H1 (cell line): ENCODE results near the gene TBC1D19. TPM values are rescaled to one million over a fixed set of nuclear protein-coding genes. Genes with fewer than 3 reads are reported as not detected.

ENCODE experiments used
- CTCF ChIA-PET: fragments of 300-600 bp; sonication (Branson Sonifier 250); formaldehyde crosslinking; loops from one replicate; lab custom pipeline; 2021; ENCODE audit not compliant: partially characterized antibody; lab: Charles Lee
- POLR2A ChIA-PET: fragments of 300-600 bp; sonication (Branson Sonifier 250); formaldehyde crosslinking; loops from one replicate; lab custom pipeline; 2021; ENCODE audit warnings: inconsistent platforms; ENCODE audit not compliant: partially characterized antibody; lab: Charles Lee
- DNase-seq, 2 experiments: peaks; one replicate each; pipeline versions ENCODE4 v3.0.0 to v3.0.0-alpha.2; 2010 to 2022; ENCODE audit warnings: low spot score in 2 of 2, low read depth in 1 of 2, mixed read lengths in 1 of 2
- FAIRE-seq: peaks from 2 replicates; lab custom pipeline; 2011; peaks lifted over from hg19 to GRCh38; lab: Jason Lieb, UNC
- H2AFZ ChIP-seq: 2 replicates; pipeline ENCODE4 v1.8.1; 2012; ENCODE audit warnings: low read length, inconsistent platforms
- H2AK5ac ChIP-seq: 2 replicates; pipeline ENCODE4 v1.6.1; 2013; ENCODE audit warnings: low read depth, low read length
- H2BK120ac ChIP-seq: replicated peaks from 2 replicates; pipeline ENCODE3; 2013; ENCODE audit warnings: low read depth, low read length, inconsistent platforms
- H2BK12ac ChIP-seq: 2 replicates; pipeline ENCODE4 v1.6.1; 2013; ENCODE audit warnings: low read depth, low read length
- H2BK15ac ChIP-seq: 2 replicates; pipeline ENCODE4 v1.6.1; 2013; ENCODE audit warnings: low read length
- H2BK20ac ChIP-seq: 2 replicates; pipeline ENCODE4 v1.6.1; 2013; ENCODE audit warnings: low read length
- H2BK5ac ChIP-seq: 2 replicates; pipeline ENCODE4 v1.6.1; 2013; ENCODE audit warnings: low read depth, low read length
- H3K14ac ChIP-seq: 2 replicates; pipeline ENCODE4 v1.6.1; 2013; ENCODE audit warnings: inconsistent platforms; ENCODE audit not compliant: insufficient read length
- H3K18ac ChIP-seq: 2 replicates; pipeline ENCODE4 v1.6.1; 2013; ENCODE audit warnings: low read length; ENCODE audit errors: extremely low read depth
- H3K23ac ChIP-seq: 2 replicates; pipeline ENCODE4 v1.6.1; 2013; ENCODE audit warnings: inconsistent platforms; ENCODE audit not compliant: insufficient read length
- H3K23me2 ChIP-seq: 2 replicates; pipeline ENCODE4 v1.6.1; 2013; ENCODE audit warnings: low read depth, low read length
- H3K27ac ChIP-seq: 2 replicates; pipeline ENCODE4 v1.6.1; 2011; ENCODE audit warnings: low read depth, low read length, inconsistent platforms
- H3K27me3 ChIP-seq, 4 experiments: replicated peaks in 1 of 4; 1 replicate in 1 of 4; 2 replicates in 3 of 4; pipeline versions ENCODE4 v1.6.1 to v1.8.1; 2011 to 2013; ENCODE audit warnings: low read length in 3 of 4, mild to moderate bottlenecking in 3 of 4, inconsistent platforms in 2 of 4, mixed read lengths in 2 of 4, moderate library complexity in 1 of 4; ENCODE audit not compliant: control insufficient read depth in 3 of 4, insufficient read depth in 3 of 4; ENCODE audit errors: extremely low read depth in 1 of 4
- H3K36me3 ChIP-seq, 4 experiments: 2 replicates each; pipeline versions ENCODE4 v1.6.1 to v1.8.1; 2011 to 2013; ENCODE audit warnings: mild to moderate bottlenecking in 4 of 4, low read length in 3 of 4, moderate library complexity in 2 of 4, control low read depth in 1 of 4, inconsistent platforms in 1 of 4; ENCODE audit not compliant: insufficient read depth in 4 of 4, control insufficient read depth in 2 of 4
- H3K4ac ChIP-seq: replicated peaks from 2 replicates; pipeline ENCODE3; 2013; ENCODE audit warnings: low read length, low read depth, mixed read lengths, inconsistent platforms; ENCODE audit not compliant: insufficient read length
- H3K4me1 ChIP-seq, 4 experiments: replicated peaks in 1 of 4; 1 replicate in 1 of 4; 2 replicates in 3 of 4; pipeline versions ENCODE4 v1.6.1 to v1.8.1; 2011 to 2013; ENCODE audit warnings: low read length in 3 of 4, inconsistent platforms in 2 of 4, mixed read lengths in 1 of 4; ENCODE audit not compliant: insufficient read depth in 4 of 4, control insufficient read depth in 3 of 4
- H3K4me2 ChIP-seq, 2 experiments: 2 replicates each; pipeline versions ENCODE4 v1.6.1 to v1.8.1; 2011 to 2013; ENCODE audit warnings: low read depth in 2 of 2, low read length in 2 of 2, control low read depth in 1 of 2, inconsistent platforms in 1 of 2, mild to moderate bottlenecking in 1 of 2; ENCODE audit not compliant: insufficient read depth in 1 of 2
- H3K4me3 ChIP-seq, 4 experiments: fragments of 200-600, 300-600 bp in 1 of 4; sonication (generic), shearing (Covaris generic), sonication (Bioruptor Twin) in 1 of 4; 2 replicates each; pipeline versions ENCODE4 v1.5.1 to v1.8.1; 2011 to 2016; ENCODE audit warnings: low read length in 4 of 4, low read depth in 3 of 4, control low read depth in 2 of 4, inconsistent platforms in 2 of 4, mild to moderate bottlenecking in 2 of 4, mixed read lengths in 1 of 4, moderate library complexity in 1 of 4; ENCODE audit not compliant: insufficient read depth in 2 of 4; ENCODE audit errors: extremely low read depth in 1 of 4
- H3K56ac ChIP-seq: replicated peaks from 2 replicates; pipeline ENCODE3; 2013; ENCODE audit warnings: low read depth, mild to moderate bottlenecking, mixed read lengths, low read length, inconsistent platforms; ENCODE audit not compliant: insufficient read length
- H3K79me1 ChIP-seq: 2 replicates; pipeline ENCODE4 v1.6.1; 2013; ENCODE audit warnings: low read depth, low read length, control low read depth
- H3K79me2 ChIP-seq, 2 experiments: 2 replicates each; pipeline versions ENCODE4 v1.6.1 to v1.8.1; 2012 to 2013; ENCODE audit warnings: low read length in 2 of 2, mild to moderate bottlenecking in 2 of 2, inconsistent platforms in 1 of 2; ENCODE audit not compliant: insufficient read depth in 2 of 2, control insufficient read depth in 1 of 2
- H3K9ac ChIP-seq, 4 experiments: replicated peaks in 1 of 4; 1 replicate in 1 of 4; 2 replicates in 3 of 4; pipeline versions ENCODE4 v1.6.1 to v1.8.1; 2011 to 2013; ENCODE audit warnings: low read depth in 3 of 4, low read length in 3 of 4, control low read depth in 2 of 4, mild to moderate bottlenecking in 2 of 4, moderate library complexity in 2 of 4, inconsistent platforms in 1 of 4; ENCODE audit errors: extremely low read depth in 1 of 4
- H3K9me3 ChIP-seq, 2 experiments: 2 replicates each; pipeline versions ENCODE4 v1.6.1 to v1.8.1; 2012 to 2013; ENCODE audit warnings: mild to moderate bottlenecking in 2 of 2, moderate library complexity in 2 of 2, control low read depth in 1 of 2, inconsistent platforms in 1 of 2, low read depth in 1 of 2, low read length in 1 of 2, mixed read lengths in 1 of 2; ENCODE audit not compliant: insufficient read depth in 2 of 2
- H4K20me1 ChIP-seq, 2 experiments: replicated peaks in 1 of 2; 2 replicates each; pipeline versions ENCODE3 to v1.8.1; 2011 to 2013; ENCODE audit warnings: inconsistent platforms in 2 of 2, low read length in 2 of 2, mild to moderate bottlenecking in 1 of 2; ENCODE audit not compliant: insufficient read depth in 2 of 2, control insufficient read depth in 1 of 2
- H4K5ac ChIP-seq: 2 replicates; pipeline ENCODE4 v1.6.1; 2013; ENCODE audit warnings: low read length, low read depth, mixed read lengths, inconsistent platforms; ENCODE audit not compliant: insufficient read length
- H4K8ac ChIP-seq: 2 replicates; pipeline ENCODE4 v1.8.0; 2013; ENCODE audit warnings: mild to moderate bottlenecking, moderate library complexity, low read length, inconsistent platforms; ENCODE audit not compliant: insufficient read depth; ENCODE audit errors: extremely low read depth
- H4K91ac ChIP-seq: replicated peaks from 2 replicates; pipeline ENCODE3; 2013; ENCODE audit warnings: low read length, mixed read lengths, inconsistent platforms; ENCODE audit not compliant: insufficient read length
- ASH2L ChIP-seq: fragments of 200-600, 300-600 bp; sonication (generic); IDR thresholded peaks from one replicate; pipeline ENCODE4 v1.7.1; 2017; ENCODE audit warnings: low read length
- RXRA ChIP-seq: IDR thresholded peaks from 2 replicates; pipeline ENCODE4 v1.6.1; 2011; ENCODE audit warnings: low read depth, mild to moderate bottlenecking, low read length, moderate library complexity; ENCODE audit not compliant: insufficient read depth
- whole genome bisulfite sequencing, 2 experiments: shearing (Covaris generic) in 1 of 2; methylation state at CpG; one replicate each; pipeline versions ENCODE4 v1.1.6 to v1.1.7; 2013 to 2015; ENCODE audit warnings: low lambda C conversion rate in 2 of 2, mixed read lengths in 2 of 2, inconsistent platforms in 1 of 2, low coverage in 1 of 2, missing lambda C conversion rate in 1 of 2; ENCODE audit not compliant: insufficient replicate concordance in 2 of 2, insufficient coverage in 1 of 2, insufficient read length in 1 of 2; ENCODE audit errors: extremely low coverage in 1 of 2, missing lambda C conversion rate in 1 of 2; 5-methylcytosine and 5-hydroxymethylcytosine counted together
- polyA plus RNA-seq, 7 experiments: library from polyadenylated mRNA; depleted of rRNA in 3 of 7; stranded (reverse) in 5 of 7; unstranded in 2 of 7; fragments of >200 nt in 5 of 7; fragments of 200-250 nt in 2 of 7; gene quantifications; 1 replicate in 5 of 7; 2 replicates in 1 of 7; 4 replicates in 1 of 7; pipeline versions ENCODE4 v1.2.1 to v1.2.3, GENCODE V29; 2011 to 2013; ENCODE audit warnings: missing spikeins in 2 of 7, mixed read lengths in 2 of 7
- total RNA-seq: library from RNA; stranded (reverse); fragmentation: NEBNext Ultra II Directional; extraction: Animal tissue kit (Norgen Biotek cat#: 25700); gene quantifications from 2 replicates; pipeline ENCODE4 v1.2.1, GENCODE V29; 2021
- TF ChIP-seq, protein P1 (sequence below): IDR thresholded peaks from 2 replicates; pipeline ENCODE4 v1.6.1; 2012; ENCODE audit warnings: inconsistent platforms

TBC1D19 gene
- total and polyA plus RNA-seq, 2 of the 8 experiments (the other 6 are each of a cell fraction or from before 2014, with no cell fraction given), result 1.9 to 3.5 TPM

DNA sequence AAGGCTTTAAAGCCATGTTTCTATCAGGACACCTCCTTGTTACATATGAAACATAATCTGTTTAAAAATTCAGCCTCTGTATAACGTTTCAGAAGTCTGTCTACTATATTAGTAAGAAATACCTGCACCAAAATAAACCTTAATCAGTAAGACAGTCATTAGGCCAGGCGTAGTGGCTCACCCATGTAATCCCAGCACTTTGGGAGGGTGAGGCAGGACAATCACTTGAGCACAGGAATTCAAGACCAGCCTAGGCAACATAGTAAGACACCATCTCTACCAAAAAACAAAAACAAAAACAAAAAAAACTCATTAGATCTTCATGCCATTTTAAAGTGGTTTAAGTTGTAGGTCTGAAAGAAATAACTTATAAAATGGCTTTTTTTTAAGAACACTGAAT is 169.3 kb downstream of the TBC1D19 start:
- POLR2A ChIA-PET, result no interaction called here
- Histone ChIP-seq H3K4ac (no peak overlapping the region), H3K27me3 (no peaks in the 10 kb centered on the region), H3K4me3 (no peak overlapping the region), H2AK5ac (no peak overlapping the region), H2AFZ (no peak overlapping the region), H3K79me2 (no peaks in the 10 kb centered on the region), H3K27ac (no peak overlapping the region), H4K5ac (no peak overlapping the region), H2BK120ac (no peak overlapping the region), H3K4me2 (no peak overlapping the region), H2BK15ac (no peak overlapping the region), H3K79me1 (no peaks in the 10 kb centered on the region), H3K36me3 (no peaks in the 10 kb centered on the region), H3K4me1 (no peaks in the 10 kb centered on the region), H4K8ac (no peak overlapping the region), H3K18ac (no peak overlapping the region), H3K56ac (no peak overlapping the region), H3K14ac (no peak overlapping the region), H3K9ac (no peak overlapping the region), H3K23ac (no peak overlapping the region), H2BK20ac (no peak overlapping the region), H4K20me1 (no peaks in the 10 kb centered on the region), H2BK12ac (no peak overlapping the region), H4K91ac (no peak overlapping the region), H3K23me2 (0 out of 2 replicates have a peak, but pooled peaks cover 2% of the 10 kb centered on the region), H3K9me3 (no peaks in the 10 kb centered on the region), H2BK5ac (no peak overlapping the region)
- FAIRE-seq, result no peak
- CTCF ChIA-PET, result interaction anchor here (1.5 kb wide), 1 partner anchor 246 kb away, joined by 3 read pairs; no protein-coding TSS in a partner anchor
- 82% methylated on average over 2 of the region's 2 CpGs; no CpG with 5 or more reads in 1 of the 2 experiments for WGBS, 2 experiments
- DNase-seq, result no peak
- TF ChIP-seq ASH2L (no peak), RXRA (no peak)
- TF ChIP-seq, protein P1, sequence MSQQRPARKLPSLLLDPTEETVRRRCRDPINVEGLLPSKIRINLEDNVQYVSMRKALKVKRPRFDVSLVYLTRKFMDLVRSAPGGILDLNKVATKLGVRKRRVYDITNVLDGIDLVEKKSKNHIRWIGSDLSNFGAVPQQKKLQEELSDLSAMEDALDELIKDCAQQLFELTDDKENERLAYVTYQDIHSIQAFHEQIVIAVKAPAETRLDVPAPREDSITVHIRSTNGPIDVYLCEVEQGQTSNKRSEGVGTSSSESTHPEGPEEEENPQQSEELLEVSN, result no peak
